Measurements from ENCODE around the gene INHBB. TPM values are rescaled to one million over a fixed set of nuclear protein-coding genes. Genes with fewer than 3 reads are reported as not detected.
A peak's percentile ranks its signal among the peaks of the same experiment; 100 is the strongest.

The INHBB gene
- total RNA-seq, 6 experiments from 2014 or later: 0.37 to 15.9 (median 9.6) TPM

GRCh38 chr2:120347396-120348060 lies 1.6 kb downstream of the INHBB start:
- intact Hi-C loops (cut with DNase I): loop anchor here in 1 of 2 donors (10.0 kb wide), 1 partner anchor 157 kb away; no protein-coding TSS in a partner anchor
- H3K27ac ChIP-seq: peak overlapping the region in 1 of 3 donors; percentile 72
- H3K27me3 ChIP-seq: no peaks in the 10 kb centered on the region
- H3K4me1 ChIP-seq: peaks cover 0 to 45% (median 10%) of the 10 kb centered on the region in 4 donors
- TF ChIP-seq CTCF (IDR thresholded peaks at IDR 0.05) (no peak), POLR2A (IDR thresholded peaks at IDR 0.05) (no peak)
- no peaks in the 10 kb centered on the region for H3K9me3 ChIP-seq
- WGBS (ENCODE audit: insufficient coverage, low coverage, low lambda C conversion rate, missing lambda C conversion rate): 2% methylated on average over 25 of the region's 27 CpGs
- ATAC-seq (no peak), DNase-seq (no peak)
- peaks cover 0 to 12% (median 0%) of the 10 kb centered on the region in 4 donors for H3K36me3 ChIP-seq
- H3K4me3 ChIP-seq: peak overlapping the region in 2 of 3 donors; percentile 40 to 61

- H3K27me3 ChIP-seq: no peaks in the 10 kb centered on the region
- TF ChIP-seq CTCF (IDR thresholded peaks at IDR 0.05) (no peak), POLR2A (IDR thresholded peaks at IDR 0.05) (peak; percentile 63)
- peak overlapping the region in 1 of 3 donors; percentile 54 for H3K27ac ChIP-seq
- DNase-seq: peak in 1 of 3 donors; percentile 66
- no peaks in the 10 kb centered on the region for H3K9me3 ChIP-seq
- intact Hi-C loops (cut with DNase I): loop anchor here in 1 of 2 donors (10.0 kb wide), 1 partner anchor 157 kb away; no protein-coding TSS in a partner anchor
- 24% methylated on average over 7 of the region's 7 CpGs for WGBS (ENCODE audit: insufficient coverage, low coverage, low lambda C conversion rate, missing lambda C conversion rate)
- H3K4me3 ChIP-seq: peak overlapping the region in 2 of 3 donors; percentile 40 to 61
- peak; percentile 61 to 76 (median 68) for ATAC-seq
- H3K4me1 ChIP-seq: peaks cover 0 to 43% (median 9%) of the 10 kb centered on the region in 4 donors
- peaks cover 0 to 12% (median 0%) of the 10 kb centered on the region in 4 donors for H3K36me3 ChIP-seq
Measured at GRCh38 chr2:120348134-120348736, 2.3 kb downstream of the INHBB start.

- DNase-seq (no peak), ATAC-seq (no peak)
- H3K36me3 ChIP-seq: peaks cover 0 to 12% (median 0%) of the 10 kb centered on the region in 4 donors
- TF ChIP-seq POLR2A (IDR thresholded peaks at IDR 0.05) (no peak), CTCF (IDR thresholded peaks at IDR 0.05) (no peak)
- H3K4me3 ChIP-seq: no peak overlapping the region
- H3K4me1 ChIP-seq: peaks cover 0 to 36% (median 6%) of the 10 kb centered on the region in 4 donors
- H3K9me3 ChIP-seq: no peaks in the 10 kb centered on the region
- H3K27ac ChIP-seq: no peak overlapping the region
- 53% methylated on average over 17 of the region's 27 CpGs for WGBS (ENCODE audit: insufficient coverage, low coverage, low lambda C conversion rate, missing lambda C conversion rate)
- no peaks in the 10 kb centered on the region for H3K27me3 ChIP-seq
- intact Hi-C loops (cut with DNase I): loop anchor here in 1 of 2 donors (10.0 kb wide), 1 partner anchor 156 kb away; no protein-coding TSS in a partner anchor
Measured at GRCh38 chr2:120348737-120349439, 3.0 kb downstream of the INHBB start.

- Histone ChIP-seq H3K36me3 (peaks cover 0 to 12% (median 0%) of the 10 kb centered on the region in 4 donors), H3K9me3 (no peaks in the 10 kb centered on the region), H3K4me3 (no peak overlapping the region), H3K27me3 (no peaks in the 10 kb centered on the region), H3K27ac (no peak overlapping the region), H3K4me1 (peaks cover 0 to 30% (median 5%) of the 10 kb centered on the region in 4 donors)
- no CpG with 5 or more reads among the region's 31 CpGs for WGBS (ENCODE audit: insufficient coverage, low coverage, low lambda C conversion rate, missing lambda C conversion rate)
- DNase-seq (no peak), ATAC-seq (no peak)
- intact Hi-C loops (cut with DNase I): loop anchor here in 1 of 2 donors (10.0 kb wide), 1 partner anchor 155 kb away; no protein-coding TSS in a partner anchor
- no peak for TF ChIP-seq POLR2A (IDR thresholded peaks at IDR 0.05)
Measured at GRCh38 chr2:120349440-120349921, 3.5 kb downstream of the INHBB start.

Data from right lobe of liver (tissue), 6 donors.